Activated naive CD4-positive, alpha-beta T cell treated with anti-CD3 and anti-CD28 coated beads, Interleukin-2, amount 10 ng/mL, durations not matched to agents 7 days and 5 days (primary cell): ENCODE results near the gene ARPP19.

Source experiments
- CTCF ChIA-PET: fragments of 350-600 bp; sonication (Branson Sonifier 250); formaldehyde crosslinking; loops from one replicate; lab custom pipeline; 2021; ENCODE audit warnings: antibody characterized with exemption; lab: Charles Lee
- DNase-seq: peaks from one replicate; pipeline ENCODE4 v3.0.0-alpha.2; 2020
- H3K27ac Mint-ChIP-seq: one replicate; pipeline ENCODE4 v1.8.0; 2021; ENCODE audit warnings: mild to moderate bottlenecking, moderate library complexity, mixed read lengths
- H3K27me3 Mint-ChIP-seq: one replicate; pipeline ENCODE4 v1.8.0; 2021; ENCODE audit warnings: mild to moderate bottlenecking, mixed read lengths
- H3K36me3 Mint-ChIP-seq: one replicate; pipeline ENCODE4 v1.8.0; 2021; ENCODE audit warnings: mixed read lengths
- H3K4me1 Mint-ChIP-seq: one replicate; pipeline ENCODE4 v1.8.0; 2021; ENCODE audit warnings: mixed read lengths
- H3K4me3 Mint-ChIP-seq: one replicate; pipeline ENCODE4 v1.8.0; 2021; ENCODE audit warnings: mild to moderate bottlenecking, moderate library complexity, mixed read lengths
- H3K9me3 Mint-ChIP-seq: one replicate; pipeline ENCODE4 v1.8.0; 2021; ENCODE audit warnings: mixed read lengths

The ARPP19 gene

DNA sequence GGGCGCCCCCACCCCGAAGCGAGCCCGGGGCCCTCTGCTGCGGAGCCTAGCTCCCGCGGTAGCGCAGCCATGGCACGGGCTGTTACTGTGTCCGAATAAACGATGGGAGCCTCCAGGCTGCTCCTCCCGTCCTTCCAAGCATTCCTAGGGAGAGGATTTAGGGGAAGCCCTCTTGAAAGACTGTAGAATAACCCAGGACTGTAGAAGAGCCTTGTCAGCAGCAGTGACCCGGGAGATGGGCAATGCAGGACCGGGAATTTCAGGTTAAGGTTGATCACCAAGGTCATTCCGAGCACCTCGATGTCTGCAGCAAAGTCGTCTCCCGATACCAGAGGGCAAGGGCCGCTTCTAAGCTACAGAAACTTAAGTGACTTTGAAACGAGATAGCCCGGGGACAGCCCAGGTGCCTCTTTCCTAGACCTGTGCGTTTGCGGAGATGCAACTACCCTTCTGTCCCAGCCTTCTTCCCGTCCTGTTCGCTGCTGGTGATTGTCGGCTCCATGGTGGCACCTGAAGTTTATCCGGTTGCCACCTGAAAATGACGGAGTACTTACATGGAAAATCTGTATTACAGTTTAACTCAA lies 39.4 kb downstream of the ARPP19 start:
- H3K27ac Mint-ChIP-seq = peak overlapping the region; percentile 9
- H3K27me3 Mint-ChIP-seq = peaks cover 40% of the 10 kb centered on the region
- no peaks in the 10 kb centered on the region for H3K9me3 Mint-ChIP-seq
- peaks cover 25% of the 10 kb centered on the region for H3K4me1 Mint-ChIP-seq
- CTCF ChIA-PET = interaction anchor here (1.0 to 2.5 kb wide), 2 partner anchors 33 to 198 kb away, joined by 3 to 7 read pairs; no protein-coding TSS in a partner anchor
- H3K4me3 Mint-ChIP-seq = peak overlapping the region; percentile 69
- H3K36me3 Mint-ChIP-seq = no peaks in the 10 kb centered on the region
- DNase-seq = peak; percentile 33

GRCh38 chr15:52528564-52529340 lies 40.1 kb downstream of the ARPP19 start, which contains the start of gene MYO5A:
MYO5A (minus strand) TSS chr15:52528880; CDS start chr15:52528806, 74 bp downstream.
- Mint-ChIP-seq H3K27ac (peak within 1 kb of the TSS; percentile 80), H3K4me1 (peaks cover 25% of the 10 kb centered on the region), H3K9me3 (no peaks in the 10 kb centered on the region), H3K4me3 (peak within 1 kb of the TSS; percentile 92), H3K36me3 (no peaks in the 10 kb centered on the region), H3K27me3 (peaks cover 40% of the 10 kb centered on the region)
- peak; percentile 85 for DNase-seq
- CTCF ChIA-PET = interaction anchor here (1.0 to 2.5 kb wide), 7 partner anchors 25 to 205 kb away, joined by 3 to 7 read pairs (median 5); partner anchors contain the start of gene ATOSA

GRCh38 chr15:52527911-52528563 lies 40.8 kb downstream of the ARPP19 start:
- peak; percentile 55 for DNase-seq
- no peaks in the 10 kb centered on the region for H3K36me3 Mint-ChIP-seq
- H3K27ac Mint-ChIP-seq = peak overlapping the region; percentile 80
- H3K9me3 Mint-ChIP-seq = no peaks in the 10 kb centered on the region
- H3K4me3 Mint-ChIP-seq = peak overlapping the region; percentile 92
- H3K4me1 Mint-ChIP-seq = peaks cover 25% of the 10 kb centered on the region
- peaks cover 36% of the 10 kb centered on the region for H3K27me3 Mint-ChIP-seq
- CTCF ChIA-PET = interaction anchor here (1.0 to 2.5 kb wide), 6 partner anchors 24 to 206 kb away, joined by 3 to 7 read pairs (median 5); partner anchors contain the start of gene ATOSA

DNA sequence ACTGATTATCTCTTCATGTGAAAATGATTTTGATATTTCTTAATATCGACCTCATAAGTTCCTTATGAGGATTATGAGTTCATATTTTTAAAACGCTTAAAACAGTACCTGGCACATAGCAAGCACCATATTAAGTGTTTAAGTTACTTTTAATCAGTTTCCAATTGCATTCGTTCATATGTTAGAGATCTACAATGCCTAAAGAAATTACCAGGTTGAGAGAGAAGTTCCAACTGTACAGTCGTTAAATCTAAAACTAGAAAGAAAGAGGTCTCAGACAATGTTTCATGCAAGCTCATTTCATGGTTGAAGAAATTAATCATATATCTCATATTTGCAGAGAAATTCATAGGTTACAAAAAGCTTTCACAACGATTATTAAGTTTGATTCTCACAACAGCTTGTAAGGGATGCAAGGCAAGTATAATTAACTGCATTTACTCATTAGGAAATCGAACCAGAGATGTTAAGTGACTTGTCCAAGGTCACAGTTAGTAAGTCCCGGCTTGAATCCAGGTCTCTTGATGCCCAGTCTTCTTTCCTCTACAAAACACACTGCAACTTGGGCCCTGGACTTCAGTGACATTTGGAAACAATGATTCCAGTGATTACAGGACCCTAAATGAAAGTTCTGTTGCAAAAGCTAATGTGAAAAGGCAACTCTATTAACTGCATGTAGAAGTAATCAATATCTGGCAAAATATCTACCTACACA lies 41.5 kb downstream of the ARPP19 start:
- H3K4me3 Mint-ChIP-seq = peak overlapping the region; percentile 92
- peaks cover 24% of the 10 kb centered on the region for H3K4me1 Mint-ChIP-seq
- peaks cover 33% of the 10 kb centered on the region for H3K27me3 Mint-ChIP-seq
- no peak for DNase-seq
- no peaks in the 10 kb centered on the region for H3K9me3 Mint-ChIP-seq
- CTCF ChIA-PET = interaction anchor here (1.1 to 2.5 kb wide), 5 partner anchors 23 to 206 kb away, joined by 4 to 7 read pairs (median 5); partner anchors contain the start of gene ATOSA
- peak overlapping the region; percentile 80 for H3K27ac Mint-ChIP-seq
- no peaks in the 10 kb centered on the region for H3K36me3 Mint-ChIP-seq

DNA sequence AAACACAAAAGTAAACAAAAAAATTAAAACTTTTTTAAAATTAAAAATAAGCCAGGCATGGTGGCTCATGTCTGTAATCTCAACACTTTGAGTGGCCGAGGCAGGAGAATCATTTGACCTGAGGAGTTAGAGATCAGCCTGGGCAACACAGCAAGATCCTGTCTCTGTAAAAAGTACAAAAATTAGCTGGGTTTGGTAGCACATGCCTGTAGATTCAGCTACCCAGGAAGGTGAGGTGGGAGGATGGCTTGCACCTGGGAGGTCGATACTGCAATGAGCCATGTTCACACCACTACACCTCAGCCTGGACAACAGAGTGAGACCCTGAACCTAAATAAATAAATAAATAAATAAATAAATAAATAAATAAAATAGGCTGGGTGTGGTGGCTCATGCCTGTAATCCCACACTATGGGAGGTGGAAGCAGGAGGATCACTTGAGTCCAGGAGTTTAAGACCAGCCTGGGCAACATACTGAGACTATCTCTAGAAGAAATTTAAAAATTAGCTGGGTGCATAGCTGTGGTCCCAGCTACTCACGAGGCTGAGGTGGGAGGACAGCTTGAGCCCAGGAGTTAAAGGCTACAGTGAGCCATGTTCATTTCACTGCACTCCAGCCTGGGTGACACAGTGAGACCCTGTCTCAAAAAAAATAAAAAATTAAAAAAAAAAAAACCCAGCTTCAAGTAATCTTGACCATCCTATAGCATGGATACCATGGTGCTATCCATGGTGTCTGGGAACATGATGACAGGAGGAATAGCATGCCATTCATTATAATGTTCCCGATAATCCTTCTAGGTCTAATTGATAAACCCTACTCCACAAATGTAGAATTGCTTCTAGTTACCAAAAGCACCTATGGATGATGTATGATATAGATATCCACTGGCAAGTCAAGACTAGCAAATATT lies 44.4 kb downstream of the ARPP19 start:
- no peaks in the 10 kb centered on the region for H3K36me3 Mint-ChIP-seq
- H3K9me3 Mint-ChIP-seq = no peaks in the 10 kb centered on the region
- peaks cover 16% of the 10 kb centered on the region for H3K4me1 Mint-ChIP-seq
- no peak for DNase-seq
- CTCF ChIA-PET = interaction anchor here (0.9 to 1.0 kb wide), 3 partner anchors 28 to 257 kb away, joined by 3 to 5 read pairs (median 3); no protein-coding TSS in a partner anchor
- H3K27me3 Mint-ChIP-seq = peaks cover 6% of the 10 kb centered on the region
- no peak overlapping the region for H3K4me3 Mint-ChIP-seq
- no peak overlapping the region for H3K27ac Mint-ChIP-seq

DNA sequence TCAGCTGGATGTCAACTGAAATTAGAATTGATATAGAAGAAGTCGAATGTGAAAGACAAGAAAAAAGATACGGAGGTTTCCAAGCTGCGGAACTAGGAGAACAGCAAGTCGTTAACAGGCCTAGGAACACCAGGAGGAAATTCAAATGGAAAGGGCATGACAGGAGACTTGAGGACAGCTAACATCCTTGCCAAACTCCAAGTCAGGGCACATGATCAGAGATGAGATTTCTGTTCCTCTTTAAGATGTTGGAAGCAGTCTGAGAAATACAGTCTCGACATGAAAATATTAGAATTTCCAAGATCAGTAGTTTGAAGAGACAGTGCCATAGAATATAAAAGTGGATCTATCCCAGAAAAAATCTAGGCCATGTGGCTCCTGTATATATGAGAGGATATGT lies 45.2 kb downstream of the ARPP19 start:
- CTCF ChIA-PET = interaction anchor here (1.0 kb wide), 2 partner anchors 27 to 192 kb away, joined by 3 to 5 read pairs; no protein-coding TSS in a partner anchor
- no peak for DNase-seq
- H3K9me3 Mint-ChIP-seq = no peaks in the 10 kb centered on the region
- no peaks in the 10 kb centered on the region for H3K36me3 Mint-ChIP-seq
- peaks cover 4% of the 10 kb centered on the region for H3K27me3 Mint-ChIP-seq
- no peak overlapping the region for H3K27ac Mint-ChIP-seq
- no peak overlapping the region for H3K4me3 Mint-ChIP-seq
- H3K4me1 Mint-ChIP-seq = peaks cover 16% of the 10 kb centered on the region

DNA sequence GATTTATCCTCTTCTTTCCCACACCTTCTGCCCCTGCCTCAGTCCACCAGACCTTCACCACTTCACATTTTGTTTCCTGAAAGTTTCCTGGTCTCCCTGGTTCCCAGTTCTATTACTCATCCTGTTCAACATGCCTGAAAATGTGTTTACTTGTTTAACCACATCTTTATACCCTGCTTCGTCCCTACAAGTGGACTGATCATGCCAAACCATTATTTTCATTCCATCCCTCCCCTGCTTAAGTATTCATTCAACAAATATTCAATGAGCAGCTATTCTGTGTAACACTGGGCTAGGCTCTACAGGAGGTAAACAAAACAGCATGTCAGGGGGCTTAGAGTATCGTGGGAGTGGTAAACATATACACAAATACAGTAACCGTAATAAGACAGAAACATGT lies 45.6 kb downstream of the ARPP19 start:
- H3K27ac Mint-ChIP-seq = no peak overlapping the region
- no peak overlapping the region for H3K4me3 Mint-ChIP-seq
- CTCF ChIA-PET = no interaction called here
- no peak for DNase-seq
- H3K27me3 Mint-ChIP-seq = peaks cover 3% of the 10 kb centered on the region
- peaks cover 16% of the 10 kb centered on the region for H3K4me1 Mint-ChIP-seq
- no peaks in the 10 kb centered on the region for H3K9me3 Mint-ChIP-seq
- no peaks in the 10 kb centered on the region for H3K36me3 Mint-ChIP-seq

GRCh38 chr15:52521682-52522081 lies 47.1 kb downstream of the ARPP19 start:
- Mint-ChIP-seq H3K27ac (no peak overlapping the region), H3K9me3 (no peaks in the 10 kb centered on the region), H3K36me3 (no peaks in the 10 kb centered on the region), H3K4me1 (peaks cover 2% of the 10 kb centered on the region), H3K27me3 (no peaks in the 10 kb centered on the region), H3K4me3 (no peak overlapping the region)
- no peak for DNase-seq
- CTCF ChIA-PET = no interaction called here

GRCh38 chr15:52520421-52520820 lies 48.4 kb downstream of the ARPP19 start:
- Mint-ChIP-seq H3K4me1 (no peaks in the 10 kb centered on the region), H3K36me3 (no peaks in the 10 kb centered on the region), H3K27ac (no peak overlapping the region), H3K4me3 (no peak overlapping the region), H3K9me3 (no peaks in the 10 kb centered on the region), H3K27me3 (no peaks in the 10 kb centered on the region)
- CTCF ChIA-PET = no interaction called here
- DNase-seq = no peak

- Mint-ChIP-seq H3K27me3 (no peaks in the 10 kb centered on the region), H3K4me3 (no peak overlapping the region), H3K36me3 (no peaks in the 10 kb centered on the region), H3K4me1 (no peaks in the 10 kb centered on the region), H3K27ac (no peak overlapping the region), H3K9me3 (no peaks in the 10 kb centered on the region)
- no peak for DNase-seq
- CTCF ChIA-PET = interaction anchor here (0.6 to 1.1 kb wide), 2 partner anchors 11 to 111 kb away, joined by 3 read pairs; no protein-coding TSS in a partner anchor
Measured at GRCh38 chr15:52518487-52519371, 50.1 kb downstream of the ARPP19 start.

DNA sequence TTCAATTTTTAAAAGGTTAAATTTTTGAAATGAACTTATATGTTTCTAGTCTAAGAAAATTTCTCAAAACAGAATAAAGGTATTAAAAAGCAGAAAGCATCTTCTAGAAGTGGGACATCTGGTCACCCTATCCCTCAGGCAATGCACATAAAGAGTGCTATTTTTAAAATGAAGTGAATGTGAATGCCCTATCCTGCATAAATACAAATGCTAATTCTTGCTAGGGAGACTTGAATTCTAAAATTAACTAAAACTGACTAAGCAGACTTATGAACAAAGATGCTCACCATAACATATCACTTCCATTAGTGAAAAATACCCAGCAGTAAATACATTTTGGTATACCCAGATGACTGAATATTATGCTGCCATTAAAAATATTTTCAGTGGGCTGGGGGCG lies 51.8 kb downstream of the ARPP19 start:
- Mint-ChIP-seq H3K36me3 (no peaks in the 10 kb centered on the region), H3K4me3 (no peak overlapping the region), H3K27ac (no peak overlapping the region), H3K4me1 (no peaks in the 10 kb centered on the region), H3K9me3 (no peaks in the 10 kb centered on the region), H3K27me3 (no peaks in the 10 kb centered on the region)
- no peak for DNase-seq
- CTCF ChIA-PET = no interaction called here

DNA sequence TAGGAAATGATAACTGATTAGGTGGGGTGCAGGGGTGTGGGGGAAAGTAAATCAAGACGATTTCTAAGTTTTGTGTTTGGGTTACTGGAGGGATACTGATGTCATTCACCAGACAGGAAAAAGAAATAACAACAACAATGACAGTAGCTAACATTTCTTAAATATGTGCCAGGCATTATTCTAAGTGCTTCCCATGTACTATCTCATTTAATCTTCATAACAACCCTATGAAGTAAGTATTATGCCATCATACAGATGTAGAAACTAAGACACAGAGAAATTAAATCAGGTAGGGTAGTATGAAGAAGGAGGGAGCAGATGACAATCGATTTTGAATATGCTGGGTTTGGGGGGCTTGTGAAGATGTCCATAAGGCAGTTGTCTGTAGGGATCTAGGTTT lies 53.5 kb downstream of the ARPP19 start:
- H3K4me3 Mint-ChIP-seq = no peak overlapping the region
- H3K36me3 Mint-ChIP-seq = no peaks in the 10 kb centered on the region
- CTCF ChIA-PET = no interaction called here
- H3K27me3 Mint-ChIP-seq = no peaks in the 10 kb centered on the region
- DNase-seq = no peak
- H3K27ac Mint-ChIP-seq = no peak overlapping the region
- no peaks in the 10 kb centered on the region for H3K9me3 Mint-ChIP-seq
- H3K4me1 Mint-ChIP-seq = no peaks in the 10 kb centered on the region
